GM12864 (cell line): ENCODE measurements around the gene METTL17.

Experiments
- DNase-seq: peaks from one replicate; pipeline ENCODE4 v3.0.0-alpha.2; 2011; ENCODE audit warnings: low read depth
- H3K4me3 ChIP-seq: 2 replicates; pipeline ENCODE4 v1.5.1; 2011; ENCODE audit warnings: mild to moderate bottlenecking, low read depth, low read length, control low read depth
- TF ChIP-seq, protein P1 (sequence below): IDR thresholded peaks from 2 replicates; pipeline ENCODE4 v1.5.1; 2011; ENCODE audit warnings: low read depth, mild to moderate bottlenecking, moderate library complexity, low read length, control low read depth, inconsistent platforms; ENCODE audit errors: missing control alignments

Gene METTL17

GRCh38 chr14:20986811-20987210 is 3.0 kb upstream of the METTL17 start:
- TF ChIP-seq, protein P1, sequence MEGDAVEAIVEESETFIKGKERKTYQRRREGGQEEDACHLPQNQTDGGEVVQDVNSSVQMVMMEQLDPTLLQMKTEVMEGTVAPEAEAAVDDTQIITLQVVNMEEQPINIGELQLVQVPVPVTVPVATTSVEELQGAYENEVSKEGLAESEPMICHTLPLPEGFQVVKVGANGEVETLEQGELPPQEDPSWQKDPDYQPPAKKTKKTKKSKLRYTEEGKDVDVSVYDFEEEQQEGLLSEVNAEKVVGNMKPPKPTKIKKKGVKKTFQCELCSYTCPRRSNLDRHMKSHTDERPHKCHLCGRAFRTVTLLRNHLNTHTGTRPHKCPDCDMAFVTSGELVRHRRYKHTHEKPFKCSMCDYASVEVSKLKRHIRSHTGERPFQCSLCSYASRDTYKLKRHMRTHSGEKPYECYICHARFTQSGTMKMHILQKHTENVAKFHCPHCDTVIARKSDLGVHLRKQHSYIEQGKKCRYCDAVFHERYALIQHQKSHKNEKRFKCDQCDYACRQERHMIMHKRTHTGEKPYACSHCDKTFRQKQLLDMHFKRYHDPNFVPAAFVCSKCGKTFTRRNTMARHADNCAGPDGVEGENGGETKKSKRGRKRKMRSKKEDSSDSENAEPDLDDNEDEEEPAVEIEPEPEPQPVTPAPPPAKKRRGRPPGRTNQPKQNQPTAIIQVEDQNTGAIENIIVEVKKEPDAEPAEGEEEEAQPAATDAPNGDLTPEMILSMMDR, result no peak
- H3K4me3 ChIP-seq, result no peak overlapping the region
- DNase-seq, result no peak

DNA sequence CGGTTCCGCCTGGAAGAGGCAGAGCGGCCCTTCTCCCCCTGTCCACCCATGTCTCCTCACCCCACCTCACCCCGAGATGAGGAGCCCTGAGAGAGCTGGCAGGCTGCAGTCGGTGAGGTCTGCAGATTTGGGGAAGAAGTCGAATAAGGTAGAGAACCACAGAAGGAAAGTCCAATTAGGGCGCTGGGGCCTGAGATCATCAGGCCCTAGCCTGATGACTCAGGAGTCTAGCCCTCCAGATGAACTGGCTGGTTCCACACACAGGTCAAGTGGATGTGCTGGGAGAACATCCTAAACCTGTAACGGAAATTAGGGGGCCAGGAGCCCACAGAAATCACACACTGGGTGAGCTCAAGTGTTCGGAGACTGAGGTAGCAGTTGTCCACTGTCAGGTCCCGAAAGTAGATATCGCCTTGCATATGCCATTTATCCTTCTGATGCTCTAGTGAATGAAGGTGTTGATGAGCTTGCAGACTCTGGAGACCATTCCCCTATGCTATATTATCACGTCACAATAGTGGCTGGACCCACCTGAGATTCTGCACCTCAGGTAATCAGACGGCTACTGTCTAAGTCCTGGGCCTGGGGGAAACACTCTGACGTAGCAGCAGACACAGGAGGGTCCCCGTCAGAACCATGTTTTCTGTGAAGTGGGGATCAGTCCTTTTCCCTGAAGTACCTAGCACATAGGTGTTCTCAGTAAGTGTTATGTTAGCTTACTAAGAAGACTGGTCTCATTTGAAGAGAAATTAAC is 886 bp upstream of the METTL17 start:
- TF ChIP-seq, protein P1, result no peak
- DNase-seq, result no peak
- H3K4me3 ChIP-seq, result peak overlapping the region; percentile 42; the same call in 1 of the 2 replicates

DNA sequence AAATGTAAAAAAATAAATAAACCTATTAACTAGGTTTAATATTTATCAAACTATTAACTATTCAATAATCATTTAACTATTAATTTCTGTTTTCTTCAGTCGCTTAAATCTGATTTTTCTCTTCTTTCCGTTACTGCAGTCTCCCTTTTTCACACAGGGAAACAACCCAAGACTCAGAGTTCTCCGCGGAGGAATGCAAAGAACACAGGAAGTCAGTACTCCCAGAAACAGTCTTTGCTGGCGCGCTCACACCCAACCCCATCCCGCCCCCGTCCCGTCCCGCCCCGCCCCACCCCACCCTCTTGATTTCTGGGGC is 351 bp upstream of the METTL17 start:
- peak overlapping the region; percentile 42; the same call in 1 of the 2 replicates for H3K4me3 ChIP-seq
- no peak for DNase-seq
- TF ChIP-seq, protein P1, result no peak

DNA sequence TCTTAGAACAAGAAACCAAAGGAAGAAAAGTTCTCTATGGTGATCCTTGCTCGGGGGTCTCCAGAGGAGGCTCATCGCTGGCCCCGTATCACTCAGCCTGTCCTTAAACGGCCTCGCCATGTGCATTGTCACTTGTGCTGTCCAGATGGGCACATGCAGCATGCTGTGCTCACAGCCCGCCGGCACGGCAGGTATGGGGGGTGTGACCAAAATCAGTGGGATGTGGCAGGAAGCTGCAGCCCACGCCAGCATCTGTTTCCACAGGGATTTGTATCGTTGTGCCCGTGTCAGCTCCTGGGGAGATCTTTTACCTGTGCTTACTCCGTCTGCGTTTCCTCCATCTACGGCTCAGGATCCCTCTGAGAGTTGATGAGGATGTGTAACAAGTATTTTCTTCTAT is 6.7 kb downstream of the METTL17 start:
- no peak for DNase-seq
- H3K4me3 ChIP-seq, result no peak overlapping the region
- TF ChIP-seq, protein P1, result no peak

GRCh38 chr14:20997115-20997514 is 7.3 kb downstream of the METTL17 start:
- no peak for DNase-seq
- TF ChIP-seq, protein P1, result no peak
- H3K4me3 ChIP-seq, result no peak overlapping the region

GRCh38 chr14:20997564-20997963 is 7.8 kb downstream of the METTL17 start:
- TF ChIP-seq, protein P1, result no peak
- no peak for DNase-seq
- no peak overlapping the region for H3K4me3 ChIP-seq

DNA sequence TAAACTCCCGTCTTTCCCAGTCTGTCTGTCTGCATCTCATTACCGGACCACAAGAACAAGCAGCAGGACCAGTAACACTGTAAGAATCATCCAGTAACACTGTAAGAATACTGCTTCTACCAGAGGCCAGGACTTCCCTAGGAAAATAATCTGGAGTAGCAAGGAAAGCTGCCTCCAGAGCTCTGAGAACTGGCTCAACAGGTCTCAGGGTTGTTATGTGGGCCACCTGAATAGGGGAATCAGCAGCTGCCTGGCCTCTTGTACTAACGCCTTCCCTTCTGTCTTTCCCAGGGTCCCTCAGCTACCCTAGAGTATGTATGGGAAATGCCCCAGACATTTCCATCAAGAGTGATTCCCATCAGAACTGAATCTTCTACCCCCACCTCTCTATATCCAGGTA is 8.4 kb downstream of the METTL17 start:
- no peak for DNase-seq
- H3K4me3 ChIP-seq, result no peak overlapping the region
- TF ChIP-seq, protein P1, result no peak
